Endodermal cell (in vitro differentiated cells): ENCODE measurements around the gene L1CAM. TPM values are rescaled to one million over a fixed set of nuclear protein-coding genes. Genes with fewer than 3 reads are reported as not detected.

ENCODE experiments used
- DNase-seq: peaks from one replicate; pipeline ENCODE4 v3.0.0-alpha.2; 2017
- H3K27ac ChIP-seq: 2 replicates; pipeline ENCODE4 v1.5.1; 2013; ENCODE audit warnings: mild to moderate bottlenecking, low read depth, low read length, moderate library complexity
- H3K27me3 ChIP-seq: 2 replicates; pipeline ENCODE4 v1.6.1; 2013; ENCODE audit warnings: mild to moderate bottlenecking, low read length, moderate library complexity; ENCODE audit not compliant: insufficient read depth, control insufficient read depth, poor library complexity, severe bottlenecking
- H3K36me3 ChIP-seq: 2 replicates; pipeline ENCODE4 v1.7.0; 2013; ENCODE audit warnings: mild to moderate bottlenecking, low read length, moderate library complexity; ENCODE audit not compliant: control insufficient read depth, insufficient read depth
- H3K4me1 ChIP-seq: one replicate; pipeline ENCODE4 v1.7.0; 2013; ENCODE audit warnings: low read length; ENCODE audit not compliant: control insufficient read depth, insufficient read depth
- H3K4me3 ChIP-seq: 2 replicates; pipeline ENCODE4 v1.5.1; 2013; ENCODE audit warnings: mild to moderate bottlenecking, low read length, moderate library complexity
- H3K9ac ChIP-seq: 2 replicates; pipeline ENCODE4 v1.6.1; 2013; ENCODE audit warnings: mild to moderate bottlenecking, low read length, moderate library complexity; ENCODE audit not compliant: poor library complexity, severe bottlenecking; ENCODE audit errors: extremely low read depth
- H3K9me3 ChIP-seq: 2 replicates; pipeline ENCODE4 v1.6.1; 2013; ENCODE audit warnings: mild to moderate bottlenecking, low read length, moderate library complexity; ENCODE audit not compliant: control insufficient read depth
- H3K27ac Mint-ChIP-seq: 2 replicates; pipeline ENCODE4 v1.8.0; 2020; ENCODE audit warnings: mixed read lengths
- H3K27me3 Mint-ChIP-seq: 2 replicates; pipeline ENCODE4 v1.8.0; 2021; ENCODE audit warnings: mild to moderate bottlenecking, mixed read lengths; ENCODE audit not compliant: insufficient read depth
- H3K36me3 Mint-ChIP-seq: 2 replicates; pipeline ENCODE4 v1.8.0; 2020; ENCODE audit warnings: low read depth, mixed read lengths
- H3K4me1 Mint-ChIP-seq: 2 replicates; pipeline ENCODE4 v1.8.0; 2020; ENCODE audit warnings: mixed read lengths
- H3K4me3 Mint-ChIP-seq: 2 replicates; pipeline ENCODE4 v1.8.0; 2020; ENCODE audit warnings: mild to moderate bottlenecking, moderate library complexity, mixed read lengths
- H3K9me3 Mint-ChIP-seq: 2 replicates; pipeline ENCODE4 v1.8.0; 2020; ENCODE audit warnings: mild to moderate bottlenecking, mixed read lengths
- WGBS, 2 experiments: methylation state at CpG; one replicate each; pipeline versions ENCODE4 v1.1.5 to v1.1.7; 2013; ENCODE audit warnings: missing lambda C conversion rate in 2 of 2, mixed read lengths in 1 of 2; ENCODE audit not compliant: insufficient coverage in 1 of 2, insufficient read length in 1 of 2; 5-methylcytosine and 5-hydroxymethylcytosine counted together
- total RNA-seq, 2 donors: library from RNA; stranded (reverse); fragmentation: NEBNext Ultra II Directional in 1 of 2; extraction: Animal tissue kit (Norgen Biotek cat#: 25700) in 1 of 2; gene quantifications; 2 replicates in 1 of 2; 3 replicates in 1 of 2; pipeline ENCODE4 v1.2.1, GENCODE V29; 2021
- TF ChIP-seq, protein P1 (sequence below): fragments of 200-600 bp; sonication (generic); conservative IDR thresholded peaks from 2 replicates; pipeline ENCODE4 v1.5.0; 2021; ENCODE audit warnings: antibody characterized with exemption, mild to moderate bottlenecking

L1CAM gene
- total RNA-seq, 2 donors from 2014 or later: 7.5 to 29.0 TPM

DNA sequence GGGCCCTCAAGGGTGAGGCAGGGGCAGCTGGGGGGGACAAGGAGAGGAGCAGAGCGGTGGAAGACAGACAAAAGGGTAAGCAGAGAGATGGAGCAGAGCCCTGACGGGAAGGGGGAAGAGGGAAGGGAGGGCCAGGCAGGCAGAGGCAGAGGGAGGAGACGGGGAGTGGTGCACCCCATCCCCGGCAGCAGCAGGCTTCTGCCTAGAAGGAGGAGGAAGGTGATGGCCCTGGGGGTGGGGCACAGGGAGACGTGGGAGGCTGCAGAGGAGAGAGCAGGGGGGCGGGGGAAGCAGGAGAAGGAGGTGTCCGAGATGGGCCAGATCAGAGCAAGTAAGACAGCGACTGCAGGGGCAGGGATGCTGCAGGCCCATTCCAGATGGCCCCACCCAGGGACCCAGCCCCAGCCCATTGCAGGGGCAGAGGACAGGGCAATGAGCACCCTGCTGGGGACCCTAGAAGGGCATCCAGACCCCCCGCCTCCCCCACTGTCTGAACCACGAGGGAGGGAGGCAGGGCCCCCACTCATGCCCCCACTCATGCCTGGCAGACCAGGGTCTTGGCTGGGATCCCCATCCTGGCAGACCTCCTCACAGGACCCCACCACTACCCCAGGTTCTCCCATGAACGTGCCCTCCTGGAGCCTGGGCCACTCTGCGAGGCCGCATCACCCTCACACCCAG lies 2.7 kb downstream of the L1CAM start:
- Histone ChIP-seq H3K9me3 (no peaks in the 10 kb centered on the region), H3K9ac (no peak overlapping the region), H3K36me3 (no peaks in the 10 kb centered on the region), H3K4me1 (peaks cover 4% of the 10 kb centered on the region), H3K27me3 (peaks cover 17% of the 10 kb centered on the region), H3K4me3 (no peak overlapping the region), H3K27ac (peak overlapping the region; percentile 77)
- DNase-seq: no peak
- Mint-ChIP-seq H3K36me3 (no peaks in the 10 kb centered on the region), H3K27ac (no peak overlapping the region), H3K4me1 (peaks cover 21% of the 10 kb centered on the region), H3K4me3 (no peak overlapping the region), H3K27me3 (peaks cover 11% of the 10 kb centered on the region), H3K9me3 (peaks cover 42% of the 10 kb centered on the region)
- TF ChIP-seq, protein P1, sequence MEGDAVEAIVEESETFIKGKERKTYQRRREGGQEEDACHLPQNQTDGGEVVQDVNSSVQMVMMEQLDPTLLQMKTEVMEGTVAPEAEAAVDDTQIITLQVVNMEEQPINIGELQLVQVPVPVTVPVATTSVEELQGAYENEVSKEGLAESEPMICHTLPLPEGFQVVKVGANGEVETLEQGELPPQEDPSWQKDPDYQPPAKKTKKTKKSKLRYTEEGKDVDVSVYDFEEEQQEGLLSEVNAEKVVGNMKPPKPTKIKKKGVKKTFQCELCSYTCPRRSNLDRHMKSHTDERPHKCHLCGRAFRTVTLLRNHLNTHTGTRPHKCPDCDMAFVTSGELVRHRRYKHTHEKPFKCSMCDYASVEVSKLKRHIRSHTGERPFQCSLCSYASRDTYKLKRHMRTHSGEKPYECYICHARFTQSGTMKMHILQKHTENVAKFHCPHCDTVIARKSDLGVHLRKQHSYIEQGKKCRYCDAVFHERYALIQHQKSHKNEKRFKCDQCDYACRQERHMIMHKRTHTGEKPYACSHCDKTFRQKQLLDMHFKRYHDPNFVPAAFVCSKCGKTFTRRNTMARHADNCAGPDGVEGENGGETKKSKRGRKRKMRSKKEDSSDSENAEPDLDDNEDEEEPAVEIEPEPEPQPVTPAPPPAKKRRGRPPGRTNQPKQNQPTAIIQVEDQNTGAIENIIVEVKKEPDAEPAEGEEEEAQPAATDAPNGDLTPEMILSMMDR: no peak
- 71 to 90% methylated on average over 3 to 12 of the region's 13 CpGs for WGBS, 2 experiments

DNA sequence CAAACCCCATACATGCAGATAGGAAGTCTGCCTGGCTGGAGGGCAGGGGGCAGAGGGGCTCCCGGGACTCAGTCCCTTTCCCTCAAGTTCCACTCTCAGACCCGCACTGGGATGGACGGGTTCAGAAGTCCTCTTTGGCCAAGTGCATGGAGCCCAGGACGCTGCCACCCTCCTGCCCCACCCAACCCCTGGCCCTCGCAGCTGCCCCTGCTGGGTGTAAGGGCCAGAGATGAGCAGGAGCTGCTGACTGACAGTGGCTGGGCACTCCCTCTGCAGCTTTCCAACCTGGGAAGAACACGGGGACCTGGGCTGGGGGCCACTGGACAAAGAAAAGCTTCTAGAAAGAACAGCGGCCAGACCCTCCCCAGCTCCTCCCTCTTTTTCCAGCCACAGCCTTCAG lies 3.4 kb downstream of the L1CAM start:
- Mint-ChIP-seq H3K27ac (no peak overlapping the region), H3K4me1 (peaks cover 28% of the 10 kb centered on the region)

DNA sequence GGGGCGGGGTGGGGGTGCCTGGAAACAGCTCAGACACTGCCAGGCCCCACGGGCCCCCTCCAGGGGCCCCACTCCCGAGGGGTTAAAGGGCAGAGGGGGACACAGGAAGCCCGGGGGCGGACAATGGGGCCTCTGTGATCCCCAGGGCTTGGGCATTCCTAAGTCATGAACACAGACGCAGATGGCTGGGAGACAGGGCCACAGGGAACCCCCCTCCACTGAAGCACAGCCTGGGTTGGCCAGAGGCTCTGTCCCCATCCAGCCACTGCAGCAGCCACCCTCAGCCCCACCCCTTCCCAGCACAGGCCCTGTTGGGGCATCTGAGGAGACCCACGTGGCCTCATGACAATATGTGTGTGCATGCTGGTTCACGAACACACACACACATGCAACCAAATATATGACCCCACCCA lies 3.9 kb downstream of the L1CAM start:
- H3K27ac ChIP-seq: peak overlapping the region; percentile 77
- H3K36me3 ChIP-seq: no peaks in the 10 kb centered on the region
- 80% methylated on average over 8 of the region's 8 CpGs; no CpG with 5 or more reads in 1 of the 2 experiments for WGBS, 2 experiments
- H3K4me3 ChIP-seq: no peak overlapping the region
- H3K4me3 Mint-ChIP-seq: no peak overlapping the region
- no peaks in the 10 kb centered on the region for H3K9me3 ChIP-seq
- no peaks in the 10 kb centered on the region for H3K36me3 Mint-ChIP-seq
- peaks cover 12% of the 10 kb centered on the region for H3K27me3 ChIP-seq
- H3K9me3 Mint-ChIP-seq: peaks cover 42% of the 10 kb centered on the region
- TF ChIP-seq, protein P1: no peak
- H3K4me1 Mint-ChIP-seq: peaks cover 30% of the 10 kb centered on the region
- no peak overlapping the region for H3K9ac ChIP-seq
- peaks cover under 1% of the 10 kb centered on the region for H3K27me3 Mint-ChIP-seq
- H3K27ac Mint-ChIP-seq: no peak overlapping the region
- peaks cover 6% of the 10 kb centered on the region for H3K4me1 ChIP-seq
- DNase-seq: peak; percentile 47

More for the DNA sequence above, 3.4 kb downstream of the L1CAM start:
- WGBS, 2 experiments: 62% methylated on average over 7 of the region's 7 CpGs; no CpG with 5 or more reads in 1 of the 2 experiments
- Mint-ChIP-seq H3K4me3 (no peak overlapping the region), H3K27me3 (peaks cover 5% of the 10 kb centered on the region), H3K36me3 (no peaks in the 10 kb centered on the region), H3K9me3 (peaks cover 42% of the 10 kb centered on the region)
- H3K36me3 ChIP-seq: no peaks in the 10 kb centered on the region
- TF ChIP-seq, protein P1: no peak
- peaks cover 6% of the 10 kb centered on the region for H3K4me1 ChIP-seq
- peak; percentile 42 for DNase-seq
- no peak overlapping the region for H3K4me3 ChIP-seq
- peaks cover 17% of the 10 kb centered on the region for H3K27me3 ChIP-seq
- H3K9ac ChIP-seq: no peak overlapping the region
- H3K9me3 ChIP-seq: no peaks in the 10 kb centered on the region
- H3K27ac ChIP-seq: peak overlapping the region; percentile 77
